GM18498 (cell line): ENCODE measurements around the gene LMNTD1.
"Not testable (repeated sequence)": the region's sequence is repeated elsewhere in the genome, so short reads cannot be mapped to it uniquely, and the experiment has no call there.

Source experiments
- ATAC-seq: cut with Tn5 transposase; IDR thresholded peaks from one replicate; pipeline ENCODE4 v1.9.1; 2021; ENCODE audit warnings: mild to moderate bottlenecking, moderate library complexity; ENCODE audit not compliant: unreplicated experiment

Gene LMNTD1

GRCh38 chr12:25433581-25434325, 119.3 kb downstream of the LMNTD1 start:
- no peak for ATAC-seq

GRCh38 chr12:25433024-25433423, 120.1 kb downstream of the LMNTD1 start:
- no peak for ATAC-seq

GRCh38 chr12:25427337-25428249, 125.5 kb downstream of the LMNTD1 start:
- no peak for ATAC-seq

GRCh38 chr12:25426821-25427220, 126.3 kb downstream of the LMNTD1 start:
- not testable (repeated sequence) for ATAC-seq
